Progenitor cell of endocrine pancreas (in vitro differentiated cells): ENCODE measurements around the gene SLC25A10. TPM values are rescaled to one million over a fixed set of nuclear protein-coding genes. Genes with fewer than 3 reads are reported as not detected.

Experiments
- DNase-seq: peaks from one replicate; pipeline ENCODE4 v3.0.0; 2021; ENCODE audit warnings: low spot score; ENCODE audit not compliant: unreplicated experiment
- H3K27ac Mint-ChIP-seq: 2 replicates; pipeline ENCODE4 v1.8.0; 2021; ENCODE audit warnings: mild to moderate bottlenecking, moderate library complexity, mixed read lengths
- H3K27me3 Mint-ChIP-seq: 2 replicates; pipeline ENCODE4 v1.8.0; 2021; ENCODE audit warnings: mixed read lengths
- H3K36me3 Mint-ChIP-seq: 2 replicates; pipeline ENCODE4 v1.8.0; 2022; ENCODE audit warnings: mixed read lengths; ENCODE audit not compliant: insufficient read depth
- H3K4me1 Mint-ChIP-seq: 2 replicates; pipeline ENCODE4 v1.8.0; 2021; ENCODE audit warnings: low read depth, mixed read lengths
- H3K4me3 Mint-ChIP-seq: 2 replicates; pipeline ENCODE4 v1.8.0; 2021; ENCODE audit warnings: low read depth, mild to moderate bottlenecking, moderate library complexity, mixed read lengths
- H3K9me3 Mint-ChIP-seq: 2 replicates; pipeline ENCODE4 v1.8.0; 2021; ENCODE audit warnings: low read depth, mixed read lengths
- total RNA-seq: library from RNA; stranded (reverse); gene quantifications from 2 replicates; pipeline ENCODE4 v1.2.1, GENCODE V29; 2021
- TF ChIP-seq, protein P1 (sequence below): fragments of 200-600 bp; sonication (generic); IDR thresholded peaks from one replicate; pipeline ENCODE4 v1.5.0; 2021; ENCODE audit warnings: antibody characterized with exemption, mild to moderate bottlenecking; ENCODE audit not compliant: unreplicated experiment

Gene SLC25A10
- total RNA-seq, 1 donor from 2014 or later = 36.9 TPM

DNA sequence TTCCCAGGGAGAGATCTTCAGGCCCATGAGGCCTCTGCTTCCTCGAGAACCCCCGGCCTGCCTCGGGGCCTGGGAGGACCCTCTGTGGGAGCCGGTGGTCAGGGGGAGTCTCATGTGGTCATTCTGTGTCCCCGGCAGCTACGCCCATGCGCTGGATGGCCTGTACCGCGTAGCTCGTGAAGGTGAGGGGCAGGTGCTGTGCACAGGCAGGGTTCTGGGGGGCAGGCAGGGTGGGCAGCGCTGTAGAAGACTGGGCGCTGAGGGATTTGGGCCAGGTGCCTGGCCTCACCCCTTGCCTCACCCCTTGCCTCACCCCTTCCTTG lies 4.6 kb downstream of the SLC25A10 start:
- Mint-ChIP-seq H3K27me3 (no peaks in the 10 kb centered on the region), H3K27ac (no peak overlapping the region), H3K4me3 (no peak overlapping the region), H3K4me1 (peaks cover 12% of the 10 kb centered on the region), H3K9me3 (no peaks in the 10 kb centered on the region), H3K36me3 (peaks cover 1% of the 10 kb centered on the region)
- TF ChIP-seq, protein P1, sequence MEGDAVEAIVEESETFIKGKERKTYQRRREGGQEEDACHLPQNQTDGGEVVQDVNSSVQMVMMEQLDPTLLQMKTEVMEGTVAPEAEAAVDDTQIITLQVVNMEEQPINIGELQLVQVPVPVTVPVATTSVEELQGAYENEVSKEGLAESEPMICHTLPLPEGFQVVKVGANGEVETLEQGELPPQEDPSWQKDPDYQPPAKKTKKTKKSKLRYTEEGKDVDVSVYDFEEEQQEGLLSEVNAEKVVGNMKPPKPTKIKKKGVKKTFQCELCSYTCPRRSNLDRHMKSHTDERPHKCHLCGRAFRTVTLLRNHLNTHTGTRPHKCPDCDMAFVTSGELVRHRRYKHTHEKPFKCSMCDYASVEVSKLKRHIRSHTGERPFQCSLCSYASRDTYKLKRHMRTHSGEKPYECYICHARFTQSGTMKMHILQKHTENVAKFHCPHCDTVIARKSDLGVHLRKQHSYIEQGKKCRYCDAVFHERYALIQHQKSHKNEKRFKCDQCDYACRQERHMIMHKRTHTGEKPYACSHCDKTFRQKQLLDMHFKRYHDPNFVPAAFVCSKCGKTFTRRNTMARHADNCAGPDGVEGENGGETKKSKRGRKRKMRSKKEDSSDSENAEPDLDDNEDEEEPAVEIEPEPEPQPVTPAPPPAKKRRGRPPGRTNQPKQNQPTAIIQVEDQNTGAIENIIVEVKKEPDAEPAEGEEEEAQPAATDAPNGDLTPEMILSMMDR = no peak
- DNase-seq = no peak

DNA sequence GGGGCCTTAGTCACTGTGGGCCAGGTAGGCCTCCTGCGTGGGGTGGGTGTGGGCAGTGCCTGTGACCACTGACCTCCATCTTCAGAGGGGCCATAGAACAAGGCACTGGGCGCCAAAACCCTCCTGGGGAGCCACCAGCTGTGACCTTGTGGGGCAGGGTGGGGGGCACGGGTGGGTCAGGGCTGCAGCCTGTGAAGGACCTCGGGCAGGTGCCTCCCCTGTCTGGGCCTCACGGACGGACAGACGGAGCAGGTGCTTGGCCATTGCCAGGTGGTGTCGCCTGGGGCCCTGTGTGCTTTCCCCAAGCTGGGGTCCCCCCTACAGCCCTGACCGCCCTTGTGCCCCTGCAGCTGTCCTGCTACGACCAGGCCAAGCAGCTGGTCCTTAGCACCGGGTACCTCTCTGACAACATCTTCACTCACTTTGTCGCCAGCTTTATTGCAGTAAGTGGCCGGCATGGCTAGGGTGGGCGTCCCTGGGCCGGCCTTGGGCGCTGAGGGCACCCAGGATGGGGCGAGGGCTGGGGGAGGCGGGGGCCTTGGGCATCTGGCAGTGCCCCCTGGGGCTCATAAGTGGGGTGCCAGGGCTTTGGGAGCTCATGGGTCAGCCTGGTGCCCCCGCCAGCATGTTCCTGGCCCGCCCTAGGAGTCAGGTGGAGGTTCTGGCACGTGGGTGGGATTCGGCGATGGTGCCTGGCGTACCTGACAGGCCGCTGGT lies 5.1 kb downstream of the SLC25A10 start:
- Mint-ChIP-seq H3K4me1 (peaks cover 12% of the 10 kb centered on the region), H3K36me3 (peaks cover 1% of the 10 kb centered on the region), H3K9me3 (no peaks in the 10 kb centered on the region), H3K4me3 (no peak overlapping the region), H3K27ac (no peak overlapping the region), H3K27me3 (no peaks in the 10 kb centered on the region)
- TF ChIP-seq, protein P1 = no peak
- DNase-seq = no peak

DNA sequence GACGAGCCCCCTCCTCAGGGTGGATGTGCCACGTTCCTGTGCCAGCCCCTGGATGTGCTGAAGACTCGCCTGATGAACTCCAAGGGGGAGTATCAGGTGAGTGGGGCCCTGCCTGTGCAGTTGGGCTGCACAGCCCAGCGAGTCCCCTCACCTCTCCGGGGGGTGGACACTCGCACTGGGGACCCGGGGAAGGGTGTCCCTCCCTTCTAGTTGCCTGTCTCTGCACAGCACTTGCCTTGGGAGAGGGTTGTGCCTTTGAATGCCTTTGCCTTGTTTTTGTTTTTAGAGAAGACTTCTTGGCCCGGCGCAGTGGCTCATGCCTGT lies 5.6 kb downstream of the SLC25A10 start:
- H3K27ac Mint-ChIP-seq = no peak overlapping the region
- TF ChIP-seq, protein P1 = no peak
- no peaks in the 10 kb centered on the region for H3K9me3 Mint-ChIP-seq
- H3K4me3 Mint-ChIP-seq = no peak overlapping the region
- H3K36me3 Mint-ChIP-seq = peaks cover 1% of the 10 kb centered on the region
- H3K4me1 Mint-ChIP-seq = peaks cover 11% of the 10 kb centered on the region
- H3K27me3 Mint-ChIP-seq = no peaks in the 10 kb centered on the region
- DNase-seq = no peak

DNA sequence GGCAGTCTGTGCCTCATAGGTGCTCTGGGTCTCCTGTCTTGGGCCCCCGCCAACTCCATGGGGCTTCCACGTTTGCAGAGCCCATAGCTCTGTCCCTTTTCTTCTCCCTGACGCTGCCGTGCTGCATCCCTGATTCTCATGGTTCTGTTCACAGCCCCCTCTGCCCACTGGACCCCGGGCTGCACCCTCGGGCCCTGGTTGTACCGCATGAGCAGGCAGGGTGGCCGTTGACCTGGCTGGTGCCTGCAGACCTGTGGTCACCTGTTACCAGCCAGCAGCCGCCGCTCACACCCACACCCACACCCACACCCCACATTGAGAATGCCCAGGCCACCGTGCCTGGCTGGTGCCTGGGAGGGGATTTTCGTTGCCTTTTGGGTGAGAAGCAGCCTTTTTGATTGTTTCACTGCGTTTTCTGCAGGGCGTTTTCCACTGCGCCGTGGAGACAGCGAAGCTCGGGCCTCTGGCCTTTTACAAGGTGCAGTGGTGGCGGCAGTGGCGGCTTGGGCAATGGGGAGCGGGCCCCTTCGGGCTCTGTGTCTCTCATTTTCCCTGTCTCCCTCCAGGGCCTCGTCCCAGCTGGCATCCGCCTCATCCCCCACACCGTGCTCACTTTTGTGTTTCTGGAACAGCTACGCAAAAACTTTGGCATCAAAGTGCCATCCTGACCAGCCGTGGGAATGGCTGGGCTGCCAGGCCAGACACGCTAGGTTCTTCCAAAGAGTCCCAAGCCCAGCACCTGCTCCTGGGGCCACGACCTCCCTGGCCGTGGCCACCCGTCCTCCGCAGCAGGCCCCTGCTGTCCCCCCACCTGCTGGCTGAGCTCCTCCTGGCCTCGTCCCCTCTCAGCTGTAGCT lies 7.6 kb downstream of the SLC25A10 start:
- Mint-ChIP-seq H3K4me3 (no peak overlapping the region), H3K4me1 (no peaks in the 10 kb centered on the region), H3K27me3 (peaks cover 9% of the 10 kb centered on the region), H3K36me3 (peaks cover 1% of the 10 kb centered on the region), H3K9me3 (no peaks in the 10 kb centered on the region), H3K27ac (no peak overlapping the region)
- TF ChIP-seq, protein P1 = no peak
- no peak for DNase-seq

DNA sequence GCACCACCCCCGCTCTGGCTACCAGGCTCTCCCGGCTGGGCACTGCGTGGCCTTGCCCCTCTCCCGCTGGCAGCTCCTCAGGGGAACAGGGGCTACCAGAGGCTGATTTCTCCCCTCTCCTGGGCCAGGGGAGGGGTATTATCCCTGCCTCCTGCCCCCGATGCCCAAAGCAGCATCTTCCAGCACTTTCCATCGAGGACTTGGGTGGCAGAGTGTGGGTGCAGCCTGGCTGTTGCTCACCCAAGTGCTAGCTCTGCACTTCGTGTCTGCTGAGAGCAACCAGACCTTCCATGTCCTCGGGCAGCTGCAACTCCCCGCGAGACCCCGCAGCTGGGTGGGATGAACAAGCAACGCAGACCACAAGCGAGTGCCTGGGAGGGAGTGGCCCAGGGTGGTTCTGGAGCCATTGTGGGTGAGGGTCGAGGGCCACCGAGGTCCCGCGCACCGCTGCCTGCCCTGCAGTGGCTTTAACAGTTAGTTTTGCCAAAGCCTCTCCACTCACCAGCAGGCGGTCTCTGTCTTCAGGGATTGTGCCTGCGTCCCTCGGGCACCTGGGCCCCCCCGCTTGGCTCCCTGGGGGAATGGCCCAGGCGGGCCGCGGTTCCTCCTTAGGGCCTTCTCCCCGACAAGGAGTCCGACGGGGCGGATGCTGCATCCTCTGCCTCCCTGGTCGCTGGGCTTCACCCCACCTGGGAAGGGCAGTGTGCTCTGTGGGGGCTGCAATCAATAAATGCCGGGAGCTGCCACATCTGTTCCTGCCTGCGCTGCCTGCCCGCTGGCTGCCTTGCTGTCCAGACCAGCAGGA lies 8.4 kb downstream of the SLC25A10 start:
- Mint-ChIP-seq H3K9me3 (no peaks in the 10 kb centered on the region), H3K4me1 (no peaks in the 10 kb centered on the region), H3K4me3 (no peak overlapping the region), H3K36me3 (peaks cover 1% of the 10 kb centered on the region), H3K27ac (no peak overlapping the region), H3K27me3 (peaks cover 9% of the 10 kb centered on the region)
- TF ChIP-seq, protein P1 = no peak
- no peak for DNase-seq
